ENCODE measurements around the gene SS18L1.

- TF ChIP-seq POLR2AphosphoS5 (IDR thresholded peaks at IDR 0.05; ENCODE audit: low read depth, low read length) (no peak), POLR2A (IDR thresholded peaks at IDR 0.05; ENCODE audit: low read depth, low read length) (no peak)
These were observed 46.9 kb upstream of the SS18L1 start for GRCh38 chr20:62096421-62097380.
